GM12873 (cell line): Measurements from ENCODE around the gene PRKD1.

Experiments
- CTCF ChIP-seq: IDR thresholded peaks from 2 replicates; pipeline ENCODE4 v1.5.1; 2012; ENCODE audit warnings: low read depth, mild to moderate bottlenecking, moderate library complexity, low read length, control low read depth; ENCODE audit not compliant: insufficient read depth; ENCODE audit errors: missing control alignments

PRKD1 gene

DNA sequence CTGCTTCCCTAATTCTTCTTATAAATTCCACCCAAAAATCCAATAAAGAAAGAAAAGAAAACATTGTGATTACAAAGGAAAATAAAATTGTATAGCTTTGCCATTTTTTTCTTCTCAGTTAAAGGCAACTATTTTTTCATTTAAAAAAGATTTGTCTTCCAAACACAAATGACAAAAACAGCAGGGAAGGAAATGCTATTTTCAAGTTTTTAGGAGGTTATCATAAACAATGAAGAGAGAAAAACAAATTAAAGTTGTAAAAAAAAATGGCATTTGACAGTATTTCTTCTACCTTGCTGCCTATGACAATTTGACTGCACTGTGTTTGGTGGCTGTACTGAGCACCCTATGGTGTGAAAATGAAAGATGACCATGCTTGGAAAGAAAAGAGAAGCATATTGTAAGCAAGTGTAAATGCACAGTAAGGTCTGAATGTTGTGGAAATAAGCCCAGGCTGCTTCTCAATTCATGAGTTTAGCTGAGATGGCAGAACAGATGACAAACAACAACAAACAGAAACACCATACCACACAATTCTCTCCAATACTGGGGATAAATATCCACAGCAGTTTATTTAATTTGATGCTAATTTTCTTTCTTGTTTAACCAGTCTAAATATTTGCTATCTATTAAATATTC is 109.8 kb downstream of the PRKD1 start:
- no peak for TF ChIP-seq CTCF

DNA sequence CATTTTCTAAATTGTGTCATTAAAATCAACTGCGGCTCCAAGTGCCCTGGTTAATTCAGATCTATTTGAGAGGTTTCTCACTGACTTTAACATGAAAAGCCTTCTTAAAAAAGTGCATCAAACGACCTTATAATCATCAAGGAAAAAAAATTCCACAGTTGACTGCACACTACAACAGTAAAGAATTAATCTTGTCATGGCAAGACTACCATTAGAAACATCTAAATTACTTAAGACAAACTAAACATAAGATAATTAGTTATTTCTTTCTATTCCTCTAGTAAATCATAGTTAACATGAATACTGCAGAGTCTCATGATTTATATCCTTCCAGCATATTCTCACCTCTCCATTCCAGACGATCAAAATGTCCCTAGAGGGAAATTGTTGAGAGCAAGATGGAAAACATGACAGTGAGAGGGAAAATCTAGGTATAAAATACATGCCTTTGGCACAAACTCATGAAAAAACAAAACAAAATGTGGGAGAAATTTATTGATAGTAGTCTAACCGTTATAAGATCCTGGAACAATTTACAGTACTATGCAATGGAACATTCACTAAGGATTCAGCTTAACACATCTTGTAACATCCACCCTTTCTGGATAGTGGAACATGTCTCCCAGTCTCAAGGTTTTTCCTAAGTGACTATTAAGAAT is 112.5 kb downstream of the PRKD1 start:
- TF ChIP-seq CTCF: no peak

- no peak for TF ChIP-seq CTCF
Measured at GRCh38 chr14:29814156-29815015, 113.3 kb downstream of the PRKD1 start.

DNA sequence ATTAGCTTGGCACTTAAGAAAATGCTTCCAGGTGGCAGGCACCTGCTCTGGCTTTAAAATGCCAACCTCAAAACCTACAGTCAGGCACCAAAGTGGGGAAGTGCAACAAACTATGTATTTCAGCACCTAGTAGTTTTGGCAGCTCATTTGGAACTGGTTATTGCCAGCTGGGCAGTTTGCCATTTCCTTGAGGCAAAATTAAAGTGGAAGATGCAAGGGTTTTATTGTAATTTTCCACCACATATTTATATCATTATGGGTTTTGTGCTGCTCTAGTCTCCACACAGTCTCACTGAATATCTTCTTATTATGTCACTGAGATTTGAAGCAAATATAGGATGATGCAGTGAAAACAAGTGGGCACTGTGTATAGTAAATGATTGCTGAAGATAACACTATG is 117.0 kb downstream of the PRKD1 start:
- TF ChIP-seq CTCF: no peak

DNA sequence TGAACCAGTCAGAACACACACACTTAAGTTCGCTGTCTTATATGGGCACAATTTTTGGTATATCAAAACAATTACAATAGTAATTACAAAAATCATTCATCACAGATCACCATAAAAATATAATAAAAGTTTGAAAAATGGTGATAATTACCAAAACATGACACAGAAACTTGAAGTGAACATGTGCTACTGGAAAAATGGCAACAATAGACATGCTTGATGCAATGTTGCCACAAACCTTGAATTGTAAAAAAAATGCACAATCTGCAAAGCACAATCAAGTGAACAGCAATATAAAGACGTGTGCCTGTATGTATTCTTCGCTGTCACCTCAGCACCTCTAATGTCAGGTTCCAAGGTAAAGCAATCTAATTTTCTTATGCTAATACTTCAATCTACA is 117.6 kb downstream of the PRKD1 start:
- no peak for TF ChIP-seq CTCF

DNA sequence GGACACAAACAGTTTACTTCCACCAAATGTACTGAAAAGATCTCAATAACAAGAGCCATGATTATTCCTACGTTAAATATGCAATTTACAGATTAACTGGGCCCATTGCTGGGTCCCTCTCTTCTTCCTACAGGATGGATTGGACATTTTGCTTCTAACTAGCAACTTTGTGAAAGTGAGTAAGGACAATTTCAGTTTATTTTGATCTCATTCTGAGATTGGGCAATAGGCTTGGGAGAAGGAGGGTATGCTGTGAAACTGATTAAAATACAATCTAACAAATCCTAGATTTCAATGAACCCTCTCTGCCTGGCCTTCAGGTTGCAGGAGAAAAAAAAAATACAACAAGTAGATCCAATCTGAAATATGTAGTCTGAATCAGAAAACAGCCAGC is 121.5 kb downstream of the PRKD1 start:
- TF ChIP-seq CTCF: no peak
